Cardiac atrium fibroblast (primary cell): ENCODE results near the gene ENTPD5. TPM values are rescaled to one million over a fixed set of nuclear protein-coding genes. Genes with fewer than 3 reads are reported as not detected.

ENCODE experiments used
- total RNA-seq: library from RNA; depleted of rRNA; stranded (reverse); fragments of >200 nt; gene quantifications from 2 replicates; pipeline ENCODE4 v1.2.3, GENCODE V29; 2015

Gene ENTPD5
- total RNA-seq, result 6.8 and 7.2 TPM in 2 replicates

GRCh38 chr14:74018586-74019407 is at the start of gene ENTPD5, which contains the start of gene BBOF1:
TSS of gene ENTPD5 (minus strand) at chr14:74019288. CDS start at chr14:73988102, 31,186 bp downstream.
TSS of gene BBOF1 (plus strand) at chr14:74019349. CDS start at chr14:74019479, 130 bp downstream.

GRCh38 chr14:73949752-73950734 is 69.0 kb downstream of the ENTPD5 start, which contains the start of the genes COQ6 and FAM161B:
TSS of gene COQ6 (plus strand) at chr14:73950302. CDS start at chr14:73950333, 31 bp downstream.
TSS of gene FAM161B (minus strand) at chr14:73950094. CDS start at chr14:73950026, 68 bp downstream.

Other genes with a start within 250 kb of the ENTPD5 start
- 6.9 and 8.3 TPM in 2 replicates for gene PTGR2, start 167.5 kb downstream of the ENTPD5 start, total RNA-seq
- 40.3 and 42.6 TPM in 2 replicates for gene ZNF410, start 132.4 kb downstream of the ENTPD5 start, total RNA-seq
- gene FAM161B, start 69.2 kb downstream of the ENTPD5 start, total RNA-seq, result 2.5 and 3.1 TPM in 2 replicates
- 12.6 and 13.9 TPM in 2 replicates for gene COQ6, start 69.0 kb downstream of the ENTPD5 start, total RNA-seq
- 3.8 and 5.7 TPM in 2 replicates for gene BBOF1, start 61 bp upstream of the ENTPD5 start, total RNA-seq
- 17.2 and 20.0 TPM in 2 replicates for gene ALDH6A1, start 65.2 kb upstream of the ENTPD5 start, total RNA-seq
- gene LIN52, start 65.7 kb upstream of the ENTPD5 start, total RNA-seq, result 4.2 and 5.2 TPM in 2 replicates
- not detected in 2 replicates for gene VSX2, start 220.2 kb upstream of the ENTPD5 start, total RNA-seq